Measurements from ENCODE around the gene SHLD2.
"Not testable (repeated sequence)": the region's sequence is repeated elsewhere in the genome, so short reads cannot be mapped to it uniquely, and the experiment has no call there.

The SHLD2 gene

GRCh38 chr10:87216120-87216519 is 121.1 kb downstream of the SHLD2 start:
- not testable (repeated sequence) for DNase-seq (ENCODE audit: low spot score)

GRCh38 chr10:87219370-87219769 is 124.4 kb downstream of the SHLD2 start:
- not testable (repeated sequence) for DNase-seq (ENCODE audit: low spot score)

GRCh38 chr10:87222789-87223188 is 127.8 kb downstream of the SHLD2 start:
- DNase-seq (ENCODE audit: low spot score): not testable (repeated sequence)

GRCh38 chr10:87225148-87225547 is 130.1 kb downstream of the SHLD2 start, which contains the start of gene NUTM2A:
NUTM2A (plus strand) TSS chr10:87225448; CDS start chr10:87225831, 383 bp downstream.
- not testable (repeated sequence) for DNase-seq (ENCODE audit: low spot score)

GRCh38 chr10:87228247-87228646 is 133.2 kb downstream of the SHLD2 start:
- not testable (repeated sequence) for DNase-seq (ENCODE audit: low spot score)

GRCh38 chr10:87229211-87229610 is 134.2 kb downstream of the SHLD2 start:
- not testable (repeated sequence) for DNase-seq (ENCODE audit: low spot score)

GRCh38 chr10:87234854-87235253 is 139.8 kb downstream of the SHLD2 start:
- DNase-seq (ENCODE audit: low spot score): not testable (repeated sequence)

- not testable (repeated sequence) for DNase-seq (ENCODE audit: low spot score)
Observed at GRCh38 chr10:87237244-87237643, 142.2 kb downstream of the SHLD2 start.

- not testable (repeated sequence) for DNase-seq (ENCODE audit: low spot score)
Observed at GRCh38 chr10:87239346-87239808, 144.4 kb downstream of the SHLD2 start.
